SKM-1 treated with dmso at 0.1 percent for 144 hours (cell line): ENCODE data around the gene ZNF200.
"Not testable (repeated sequence)": the region's sequence is repeated elsewhere in the genome, so short reads cannot be mapped to it uniquely, and the experiment has no call there.

Experiments
- DNase-seq: peaks from one replicate; lab custom pipeline; 2025; ENCODE audit not compliant: unreplicated experiment; lab: John Stamatoyannopoulos, UW

The ZNF200 gene

DNA sequence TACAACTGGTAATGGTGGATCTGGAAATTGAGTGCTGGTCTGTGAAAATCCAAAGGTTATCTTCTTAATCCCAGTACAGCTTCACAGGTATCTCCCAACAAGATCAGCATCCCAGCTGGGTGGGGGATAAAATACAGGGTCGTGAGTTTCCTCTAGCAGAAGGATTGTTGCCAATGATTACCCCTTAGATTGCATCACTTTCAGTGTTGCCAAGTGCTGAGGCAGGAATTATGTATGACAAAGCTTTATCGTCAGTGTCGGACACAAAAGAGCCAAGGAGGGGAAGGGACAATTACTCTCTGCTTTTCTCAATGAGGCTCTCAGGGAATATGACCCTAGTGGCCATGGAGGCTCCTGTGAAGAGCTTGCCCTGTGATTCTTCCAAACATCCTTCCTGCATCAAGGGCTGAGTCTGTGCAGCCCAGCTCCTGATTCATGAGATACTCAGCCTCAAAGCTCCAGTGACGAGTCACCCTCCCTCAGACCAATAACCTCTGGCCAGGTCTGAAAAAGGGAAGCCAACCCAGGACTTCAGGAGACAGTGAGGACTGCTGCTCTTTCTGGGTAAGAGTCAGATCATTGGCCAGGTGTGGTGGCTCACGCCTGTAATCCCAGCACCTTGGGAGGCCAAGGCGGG, 31.9 kb downstream of the ZNF200 start:
- DNase-seq = no peak

DNA sequence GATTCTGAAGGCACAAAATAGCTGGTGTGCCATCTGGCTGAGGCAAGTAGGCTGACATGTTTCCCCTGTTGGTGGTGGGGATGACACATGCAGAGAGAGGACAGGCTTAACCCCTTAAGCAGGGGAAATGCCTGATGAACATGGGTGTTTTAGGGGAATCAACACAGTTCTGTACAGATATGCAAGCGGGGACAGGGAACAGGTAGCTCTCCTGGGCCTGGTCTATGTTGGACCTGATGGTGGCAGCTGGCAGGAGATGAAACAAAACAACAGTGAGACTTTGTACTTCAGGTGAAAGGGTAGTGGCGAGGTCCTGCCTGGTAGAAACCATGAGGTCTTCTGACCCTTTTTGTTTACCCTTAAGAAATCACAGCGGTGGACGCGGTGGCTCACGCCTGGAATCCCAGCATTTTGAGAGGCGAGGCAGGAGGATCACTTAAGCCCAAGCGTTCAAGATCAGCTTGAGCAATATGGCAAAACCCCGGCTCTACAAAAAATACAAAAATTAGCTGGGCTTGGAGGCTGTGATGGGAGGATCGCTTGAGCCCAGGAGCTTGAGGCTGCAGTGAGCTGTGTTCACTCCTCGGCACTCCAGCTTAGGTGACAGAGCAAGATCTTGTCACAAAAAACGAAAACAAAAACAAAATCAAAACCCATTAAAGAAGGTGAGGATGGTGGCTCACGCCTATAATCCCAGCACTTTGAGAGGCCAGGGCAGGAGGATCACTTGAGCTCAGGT, 36.5 kb downstream of the ZNF200 start:
- no peak for DNase-seq

DNA sequence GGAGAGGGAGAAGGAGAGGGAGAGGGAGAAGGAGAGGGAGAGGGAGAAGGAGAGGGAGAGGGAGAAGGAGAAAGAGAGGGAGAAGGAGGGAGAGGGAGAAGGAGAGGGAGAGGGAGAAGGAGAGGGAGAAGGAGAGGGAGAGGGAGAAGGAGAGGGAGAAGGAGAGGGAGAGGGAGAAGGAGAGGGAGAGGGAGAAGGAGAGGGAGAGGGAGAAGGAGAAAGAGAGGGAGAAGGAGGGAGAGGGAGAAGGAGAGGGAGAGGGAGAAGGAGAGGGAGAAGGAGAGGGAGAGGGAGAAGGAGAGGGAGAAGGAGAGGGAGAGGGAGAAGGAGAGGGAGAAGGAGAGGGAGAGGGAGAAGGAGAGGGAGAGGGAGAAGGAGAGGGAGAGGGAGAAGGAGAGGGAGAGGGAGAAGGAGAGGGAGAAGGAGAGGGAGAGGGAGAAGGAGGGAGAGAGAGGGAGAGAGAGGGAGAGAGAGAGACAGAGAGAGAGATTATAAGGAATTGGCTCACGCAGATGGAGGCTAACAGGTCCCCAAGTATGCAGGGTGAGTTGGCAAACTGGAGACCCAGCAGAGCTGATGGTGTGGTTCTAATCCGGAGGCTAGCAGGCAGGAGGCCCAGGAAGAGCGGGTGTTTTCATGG, 37.1 kb downstream of the ZNF200 start:
- DNase-seq = not testable (repeated sequence)

DNA sequence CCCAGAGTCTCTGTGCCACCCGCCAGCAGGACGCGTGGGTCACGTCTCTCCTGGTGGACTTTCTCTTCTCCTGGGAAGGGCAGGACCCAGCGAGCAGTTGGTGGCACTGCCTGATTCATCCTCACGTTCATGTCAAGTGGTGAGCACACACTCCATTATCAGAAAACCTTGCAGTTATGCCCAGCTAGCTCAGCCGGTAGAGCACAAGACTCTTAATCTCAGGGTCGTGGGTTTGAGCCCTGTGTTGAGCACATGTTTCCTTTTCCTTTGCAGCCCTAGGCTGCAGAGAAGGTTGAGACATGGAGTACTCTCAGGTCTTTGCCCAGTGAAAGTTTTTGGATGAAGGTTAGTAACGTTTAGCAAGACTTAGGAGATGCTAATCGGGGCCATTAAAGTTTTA, 39.0 kb downstream of the ZNF200 start:
- DNase-seq = no peak

DNA sequence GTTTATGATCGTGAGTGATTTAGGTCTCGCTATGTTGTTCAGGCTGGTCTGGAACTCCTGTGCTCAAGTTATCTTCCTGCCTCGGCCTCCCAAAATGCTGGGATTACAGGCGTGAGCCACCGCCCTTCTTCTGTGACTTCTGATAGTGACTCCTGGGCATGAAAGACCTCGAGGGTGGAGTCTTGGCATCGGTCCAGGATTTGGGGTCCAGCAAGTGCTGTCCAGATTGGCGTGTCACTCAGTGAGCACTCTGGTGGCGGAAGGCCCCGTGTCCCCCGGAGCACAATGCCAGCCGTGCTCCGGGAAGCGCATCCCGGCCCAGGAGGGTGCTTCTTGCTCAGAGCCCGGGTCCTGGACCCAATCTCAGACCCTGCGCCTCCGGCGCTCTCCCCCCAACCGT, 40.2 kb downstream of the ZNF200 start:
- DNase-seq = no peak

DNA sequence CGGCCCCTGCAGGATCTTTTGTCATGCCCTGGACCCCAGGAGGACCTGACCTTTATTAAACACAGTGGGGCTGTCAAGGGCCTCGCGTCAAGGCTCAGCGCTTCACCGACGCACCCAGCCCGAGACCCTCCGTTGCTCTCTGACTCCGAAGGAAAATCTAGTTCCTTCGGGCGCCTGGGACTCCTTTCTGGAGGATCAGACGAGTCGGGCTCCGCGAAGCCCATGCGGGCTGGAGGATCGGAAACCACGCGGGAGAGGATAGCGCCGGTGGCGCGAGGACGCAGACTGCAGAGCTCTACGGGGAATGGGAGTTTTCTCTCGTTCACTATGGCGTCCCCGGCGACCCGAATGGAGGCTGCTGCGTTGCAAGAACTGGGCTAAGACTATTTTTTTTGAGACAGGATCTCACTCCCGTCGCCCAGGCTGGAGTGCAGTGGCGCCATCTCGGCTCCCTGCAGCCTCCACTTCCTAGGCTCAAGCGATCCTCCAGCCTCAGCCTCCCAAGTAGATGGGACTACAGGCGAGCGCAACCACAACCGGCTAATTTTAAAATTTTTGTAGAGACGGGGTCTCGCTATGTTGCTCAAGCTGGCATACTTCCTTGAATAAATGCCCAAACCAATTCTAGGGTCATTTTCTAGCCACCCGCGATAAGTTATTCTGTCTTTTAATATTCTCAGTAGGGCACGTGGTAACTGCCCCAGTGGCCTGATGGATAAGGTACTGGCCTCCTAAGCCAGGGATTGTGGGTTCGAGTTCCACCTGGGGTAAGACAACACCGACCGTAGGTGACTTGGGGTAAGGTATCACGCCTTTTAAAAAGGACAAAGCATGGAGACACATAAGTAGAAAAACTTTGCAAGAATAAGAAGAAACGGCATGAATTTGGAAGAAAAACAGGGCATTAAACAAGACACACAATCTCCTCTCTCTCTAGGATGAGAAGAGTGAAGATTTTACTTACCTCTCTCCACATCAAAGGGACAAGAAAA, 41.4 kb downstream of the ZNF200 start:
- no peak for DNase-seq

DNA sequence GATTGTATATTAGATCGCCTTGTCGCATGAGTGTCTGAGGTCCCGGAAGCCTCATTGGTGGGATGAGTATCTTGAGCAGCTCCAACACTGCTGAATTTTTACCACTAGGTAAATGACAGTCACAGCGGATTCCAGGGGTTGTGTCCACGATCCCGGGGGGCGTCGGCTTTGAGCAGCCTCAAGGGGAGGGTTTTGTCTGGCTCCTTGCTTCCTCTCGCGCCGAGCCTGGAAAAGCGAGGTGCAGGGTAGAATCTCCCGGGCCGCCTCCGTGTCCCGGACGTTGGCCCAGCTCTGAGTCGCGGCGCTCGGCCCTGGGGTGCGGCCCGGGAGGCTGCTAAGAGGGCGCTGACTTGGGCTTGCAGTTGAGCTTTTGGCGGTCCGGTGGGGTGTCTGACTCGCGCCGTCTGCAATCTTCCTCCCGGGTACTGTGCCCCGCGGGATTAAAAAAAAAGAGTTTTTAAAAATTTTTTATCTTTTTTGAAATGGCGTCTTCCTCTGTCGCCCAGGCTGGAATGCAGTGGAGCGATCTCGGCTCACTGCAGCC, 42.4 kb downstream of the ZNF200 start:
- no peak for DNase-seq

DNA sequence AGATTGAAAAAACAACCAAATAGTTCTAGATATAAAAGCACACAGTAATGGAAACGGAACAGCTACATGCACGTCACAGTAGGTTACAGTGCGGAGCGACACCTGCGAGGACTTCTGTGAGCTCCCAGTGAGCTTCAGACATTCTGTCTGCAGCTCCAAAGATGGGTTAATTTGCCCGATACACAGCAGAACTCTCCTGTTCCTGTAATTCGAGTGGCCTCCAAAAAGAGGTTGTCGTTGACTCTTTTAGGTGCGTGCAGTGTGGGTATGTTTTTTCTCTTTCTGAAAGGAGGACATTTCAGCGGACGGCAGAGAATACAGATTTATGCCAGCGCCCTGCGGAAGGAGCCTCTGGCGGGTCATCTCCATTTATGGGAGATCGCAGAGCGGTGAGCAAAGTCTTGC, 44.0 kb downstream of the ZNF200 start:
- DNase-seq = no peak

DNA sequence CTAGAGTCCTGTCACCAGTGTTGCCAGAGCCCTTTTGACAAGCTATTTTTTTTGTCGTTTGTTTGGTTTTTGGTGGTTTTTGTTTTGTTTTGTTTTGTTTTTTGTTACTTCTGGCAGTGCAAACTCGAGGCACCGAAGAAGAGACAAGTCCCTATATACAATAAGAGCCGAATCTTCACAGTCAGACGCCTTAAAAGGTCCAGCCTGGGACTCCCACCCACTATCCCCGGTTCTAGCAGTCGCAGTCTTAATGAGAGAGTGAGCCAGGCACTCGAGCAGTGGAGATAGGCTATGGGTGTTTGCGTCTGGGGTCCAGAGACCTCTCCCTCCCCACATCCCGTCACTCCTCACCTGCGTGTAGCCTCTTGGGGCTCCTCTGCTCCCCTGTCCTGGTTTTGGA, 45.1 kb downstream of the ZNF200 start:
- no peak for DNase-seq

DNA sequence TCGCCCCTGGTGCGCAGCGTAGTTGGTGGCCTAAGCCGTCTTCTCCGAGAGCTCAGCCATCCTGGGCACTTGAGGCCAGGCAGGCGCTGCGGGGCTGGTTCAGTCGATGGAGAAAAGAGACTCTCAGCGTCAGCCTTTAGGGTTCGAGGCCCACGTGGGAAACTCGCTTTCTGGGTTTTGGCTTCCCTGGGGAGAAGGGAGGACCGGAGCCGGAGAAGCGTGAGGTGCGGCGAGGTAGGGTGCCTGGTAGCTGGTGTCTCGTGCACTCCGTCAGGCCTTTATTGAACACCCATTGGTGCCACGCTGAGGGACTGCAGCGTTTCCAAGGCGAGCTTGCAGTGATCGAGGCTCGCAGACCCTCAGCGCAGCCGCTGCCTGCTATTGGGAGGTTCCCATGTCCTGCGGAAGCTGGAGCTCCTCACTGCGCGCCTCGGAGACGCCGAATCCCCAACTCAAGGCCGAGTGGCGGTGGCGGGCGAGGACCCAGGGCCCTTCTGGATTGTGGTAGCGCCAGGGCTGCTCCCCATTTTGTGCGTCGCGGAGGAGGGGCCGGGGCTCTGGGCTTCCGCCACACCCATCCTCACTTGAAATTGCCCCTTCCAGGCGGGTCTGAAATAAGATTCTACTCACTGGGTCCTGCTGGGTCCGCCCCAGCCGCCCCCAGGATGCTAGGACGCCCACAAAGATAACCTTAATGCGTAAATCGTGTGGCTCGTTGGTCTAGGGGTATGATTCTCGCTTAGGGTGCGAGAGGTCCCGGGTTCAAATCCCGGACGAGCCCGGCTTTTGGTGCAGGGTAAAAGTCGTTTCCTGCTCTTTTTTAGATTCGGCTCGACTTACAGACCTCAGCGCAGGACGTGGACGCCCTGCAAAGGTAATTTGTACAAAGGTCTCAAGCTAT, 45.8 kb downstream of the ZNF200 start:
- peak; percentile 39 for DNase-seq

DNA sequence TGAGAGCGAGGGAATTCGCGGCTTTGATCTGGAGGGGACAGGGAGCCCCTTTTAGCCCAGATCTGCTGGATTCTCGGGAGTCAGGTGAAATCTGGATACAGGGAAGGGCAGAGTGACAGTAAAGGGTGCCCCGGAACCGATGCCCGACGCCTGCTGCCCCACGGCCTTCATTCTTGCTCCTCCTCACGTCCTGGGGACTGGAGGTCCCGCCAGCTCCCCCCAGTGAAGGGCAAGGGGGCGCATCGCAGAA, 46.4 kb downstream of the ZNF200 start:
- DNase-seq = no peak

DNA sequence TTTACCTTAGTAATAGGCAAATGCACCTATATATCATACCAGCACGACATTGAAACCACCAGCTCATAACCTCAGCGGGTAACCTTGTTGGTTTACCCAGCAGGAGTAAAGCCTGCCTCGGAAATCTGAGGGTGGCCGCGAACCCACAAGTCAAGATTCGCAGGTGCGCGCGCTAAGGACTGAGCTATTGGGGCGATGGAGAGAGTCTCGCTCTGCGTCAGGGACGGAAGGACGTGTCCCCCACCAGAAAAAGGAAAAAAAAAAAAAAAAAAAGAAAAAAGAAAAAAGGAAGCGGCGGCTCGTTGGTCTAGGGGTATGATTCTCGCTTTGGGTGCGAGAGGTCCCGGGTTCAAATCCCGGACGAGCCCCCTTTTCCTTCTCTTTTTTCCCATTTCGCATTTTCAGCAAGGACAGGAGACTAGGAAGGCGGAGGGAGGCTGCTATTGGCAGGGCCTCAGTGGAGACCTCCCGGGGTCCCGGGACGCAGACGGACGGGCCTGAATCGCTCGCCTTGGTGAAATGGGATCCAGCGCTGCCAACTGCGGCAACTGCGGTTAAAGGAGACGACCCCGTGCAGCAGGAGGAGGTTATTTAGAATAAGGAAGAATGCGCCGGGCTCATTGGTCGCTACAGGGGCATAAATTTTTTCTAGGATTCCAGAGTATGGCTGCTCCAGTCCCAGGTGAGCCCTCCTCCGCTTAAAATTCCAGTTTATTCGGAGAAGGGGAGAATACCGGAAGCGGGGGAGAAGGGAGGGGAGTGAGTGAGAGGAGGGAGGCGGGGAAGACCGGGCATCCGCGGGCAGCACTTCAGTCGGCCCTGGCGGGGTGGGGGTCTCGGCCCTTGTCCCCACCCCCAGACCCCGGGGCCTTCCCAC, 46.9 kb downstream of the ZNF200 start, which contains the start of gene OR1F1:
OR1F1 (plus strand) TSS at position 407 of the 877 bp plus-strand sequence.
- peak; percentile 50 for DNase-seq

DNA sequence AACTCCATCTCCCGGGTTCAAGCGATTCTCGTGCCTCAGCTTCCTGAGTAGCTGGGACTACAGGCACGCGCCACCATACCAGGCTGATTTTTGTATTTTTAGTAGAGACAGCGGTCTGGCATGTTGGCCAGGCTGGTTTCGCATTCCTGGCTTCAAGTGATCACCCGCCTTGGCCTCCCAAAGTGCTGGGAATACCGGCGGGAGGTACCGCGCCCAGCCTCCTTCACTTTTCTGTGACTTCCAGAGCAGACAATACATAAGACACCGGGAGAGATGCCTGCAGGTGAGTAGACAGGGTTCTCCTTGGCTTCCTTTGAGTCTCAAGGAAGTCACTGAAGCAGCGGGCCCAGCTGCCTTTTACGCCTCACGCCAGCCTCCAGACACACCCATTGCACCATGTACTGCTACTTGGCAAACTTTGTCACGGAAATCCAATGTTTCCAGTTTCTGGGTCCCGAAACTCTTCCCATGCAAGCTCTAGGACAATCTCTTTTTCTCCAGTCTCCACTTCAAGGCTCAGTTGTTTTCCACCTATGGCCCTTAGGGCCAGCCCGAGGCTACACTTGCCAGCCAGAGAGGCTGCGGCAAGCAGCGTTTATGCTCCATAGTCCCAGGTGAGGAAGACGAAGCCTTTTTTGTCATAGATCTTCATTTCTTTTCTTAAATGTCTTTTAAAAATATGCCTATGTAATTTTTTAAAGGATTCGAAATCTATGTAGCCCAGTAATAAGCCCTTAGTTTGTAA, 47.8 kb downstream of the ZNF200 start:
- DNase-seq = no peak

DNA sequence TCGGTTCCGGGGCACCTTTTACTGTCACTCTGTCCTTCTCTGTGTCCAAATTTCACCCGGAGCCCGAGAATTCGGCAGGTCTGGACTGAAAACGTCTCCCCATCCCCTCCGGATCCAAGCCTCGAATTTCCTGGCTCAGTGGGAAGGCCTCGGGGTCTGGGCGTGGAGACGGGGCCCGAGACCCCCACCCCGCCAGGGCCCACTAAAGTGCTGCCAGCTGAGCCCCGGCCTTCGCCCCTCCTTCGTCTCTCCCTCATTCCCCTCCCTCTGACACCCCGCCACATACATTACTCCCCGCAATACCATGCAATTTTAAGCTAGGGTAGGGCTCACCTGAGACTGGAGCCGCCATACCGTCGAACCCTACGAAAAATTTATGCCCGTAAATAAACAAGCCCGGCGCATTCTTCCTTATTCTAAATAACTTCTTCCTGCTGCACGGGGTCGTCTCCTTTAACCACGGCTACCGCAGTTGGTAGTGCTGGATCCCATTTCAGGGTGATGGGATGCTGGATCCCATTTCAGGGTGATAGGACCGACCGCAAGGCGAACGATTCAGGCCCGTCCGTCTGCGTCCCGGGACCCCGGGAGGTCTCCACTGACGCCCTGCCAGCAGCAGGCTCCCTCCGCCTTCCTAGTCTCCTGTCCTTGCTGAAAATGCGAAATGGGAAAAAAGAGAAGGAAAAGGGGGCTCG, 51.4 kb downstream of the ZNF200 start:
- no peak for DNase-seq

DNA sequence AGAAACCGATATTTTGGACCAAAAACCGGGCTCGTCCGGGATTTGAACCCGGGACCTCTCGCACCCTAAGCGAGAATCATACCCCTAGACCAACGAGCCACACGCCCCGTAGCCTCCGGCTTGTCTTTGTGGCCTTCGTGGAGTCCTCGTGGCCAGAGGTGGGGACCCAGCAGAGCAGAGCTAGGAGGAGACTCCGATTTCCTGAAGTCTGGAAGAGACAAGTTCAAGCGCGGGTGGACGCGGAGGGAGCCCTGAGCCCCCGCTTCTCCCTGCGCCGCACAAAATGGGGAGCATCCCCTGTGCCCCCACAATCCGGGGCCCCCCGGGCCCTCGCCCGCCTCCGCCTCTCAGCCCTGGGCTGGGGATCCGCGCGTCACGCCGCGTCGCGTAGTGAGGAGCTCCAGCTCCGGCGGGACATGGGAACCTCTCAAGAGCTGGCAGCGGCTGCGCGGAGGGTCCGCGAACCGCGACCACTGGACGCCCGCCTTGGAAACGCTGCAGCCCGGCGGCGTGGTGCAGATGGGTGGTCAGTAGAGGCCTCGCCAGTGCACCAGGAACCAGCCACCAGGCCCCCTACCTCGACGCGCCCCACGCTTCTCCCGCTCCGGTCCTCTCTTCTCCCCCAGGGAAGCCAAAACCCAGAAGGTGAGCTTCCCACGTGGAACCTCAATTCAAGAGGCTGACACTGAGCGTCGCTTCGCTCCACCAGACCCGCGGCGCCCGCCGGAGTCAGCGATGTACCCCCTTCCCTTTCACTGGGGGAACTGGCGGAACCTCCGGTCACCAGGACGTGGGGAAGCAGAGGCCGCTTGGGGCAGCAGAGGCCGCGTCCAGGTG, 52.1 kb downstream of the ZNF200 start:
- DNase-seq = peak; percentile 47

DNA sequence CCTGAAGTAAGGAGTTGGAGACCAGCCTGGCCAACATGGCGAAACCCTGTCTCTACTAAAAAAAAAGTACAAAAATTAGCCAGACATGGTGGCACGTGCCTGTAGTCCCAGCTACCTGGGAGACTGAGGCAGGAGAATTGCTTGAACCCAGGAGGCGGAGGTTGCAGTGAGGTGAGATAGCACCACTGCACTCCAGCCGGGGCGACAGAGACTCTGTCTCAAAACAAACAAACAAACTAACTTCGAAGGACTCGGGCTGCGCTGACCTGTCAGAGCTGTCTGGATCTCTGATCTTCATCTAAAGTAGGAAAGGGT, 52.7 kb downstream of the ZNF200 start:
- DNase-seq = not testable (repeated sequence)

DNA sequence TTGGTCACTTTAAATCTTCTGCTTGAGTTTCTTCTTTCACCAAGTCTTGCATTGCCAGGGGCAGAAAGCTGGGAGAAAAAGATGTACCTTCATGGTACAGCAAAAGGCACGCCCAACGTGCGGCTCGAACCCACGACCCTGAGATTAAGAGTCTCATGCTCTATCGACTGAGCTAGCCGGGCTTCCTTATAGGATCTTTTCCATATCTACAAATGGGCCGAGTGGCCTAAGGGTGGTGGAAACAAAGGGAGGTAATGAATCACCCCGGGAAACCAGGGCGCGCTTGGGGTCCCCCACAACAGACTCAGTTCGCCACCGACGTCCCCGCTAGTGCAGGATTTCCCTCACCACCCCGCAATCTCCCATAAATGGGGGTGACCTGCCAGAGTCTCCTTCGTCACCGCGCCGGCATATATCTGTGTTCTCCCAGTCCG, 54.5 kb downstream of the ZNF200 start:
- no peak for DNase-seq
